Cardiac muscle cell (in vitro differentiated cells and primary cell): ENCODE results near the gene PTPMT1. TPM values are rescaled to one million over a fixed set of nuclear protein-coding genes. Genes with fewer than 3 reads are reported as not detected.
"Not testable (repeated sequence)": the region's sequence is repeated elsewhere in the genome, so short reads cannot be mapped to it uniquely, and the experiment has no call there.

ENCODE experiments used
- DNase-seq, 2 donors: peaks; one replicate each; pipeline versions ENCODE4 v3.0.0 to v3.0.0-alpha.2; 2010 to 2017; ENCODE audit warnings: low read depth in 1 of 2, low spot score in 1 of 2
- H3K27ac ChIP-seq: fragments of 200-600 bp; sonication (generic); 2 replicates; pipeline ENCODE4 v1.5.1; 2016
- H3K27me3 ChIP-seq: fragments of 200-600 bp; sonication (generic); 2 replicates; pipeline ENCODE4 v1.6.0; 2016; ENCODE audit warnings: control low read depth
- H3K36me3 ChIP-seq: fragments of 200-600 bp; sonication (generic); 2 replicates; pipeline ENCODE4 v1.5.1; 2016; ENCODE audit warnings: control low read depth
- H3K4me1 ChIP-seq: fragments of 200-600 bp; sonication (generic); 2 replicates; pipeline ENCODE4 v1.8.1; 2017; ENCODE audit warnings: low read depth, mild to moderate bottlenecking, mixed run types
- H3K4me3 ChIP-seq: fragments of 200-600 bp; sonication (generic); 2 replicates; pipeline ENCODE4 v1.5.1; 2016; ENCODE audit warnings: mild to moderate bottlenecking
- H3K9me3 ChIP-seq: fragments of 200-600 bp; sonication (generic); 2 replicates; pipeline ENCODE4 v1.5.1; 2017; ENCODE audit warnings: low read depth, mild to moderate bottlenecking, control low read depth
- CTCF ChIP-seq: IDR thresholded peaks from 2 replicates; pipeline ENCODE4 v1.5.1; 2012; ENCODE audit warnings: low read depth, mild to moderate bottlenecking, low read length
- polyA plus RNA-seq: library from polyadenylated mRNA; unstranded; fragments of >200 nt; fragmentation: Nextera tagmentation; extraction: Ambion mirVana; gene quantifications from 2 replicates; pipeline ENCODE4 v1.2.1, GENCODE V29; 2016
- total RNA-seq: library from RNA; depleted of rRNA; stranded (reverse); fragments of >200 nt; gene quantifications from 2 replicates; pipeline ENCODE4 v1.2.3, GENCODE V29; 2016

The PTPMT1 gene
- total and polyA plus RNA-seq, 2 experiments from 2014 or later: 123 to 246 TPM

GRCh38 chr11:47551086-47551485 is 14.3 kb upstream of the PTPMT1 start:
- no peaks in the 10 kb centered on the region for H3K36me3 ChIP-seq
- H3K4me3 ChIP-seq: no peak overlapping the region
- no peaks in the 10 kb centered on the region for H3K9me3 ChIP-seq
- H3K27me3 ChIP-seq: no peaks in the 10 kb centered on the region
- no peak overlapping the region for H3K27ac ChIP-seq
- peak; percentile 38 for TF ChIP-seq CTCF
- peaks cover 16% of the 10 kb centered on the region for H3K4me1 ChIP-seq
- peak; percentile 35 to 47 for DNase-seq

GRCh38 chr11:47552056-47552565 is 13.3 kb upstream of the PTPMT1 start:
- DNase-seq: peak; percentile 57 to 66
- H3K27me3 ChIP-seq: no peaks in the 10 kb centered on the region

GRCh38 chr11:47552566-47553405 is 12.6 kb upstream of the PTPMT1 start, which contains the start of gene CELF1:
CELF1 (minus strand) TSS chr11:47553132; CDS start chr11:47499523, 53,609 bp downstream.
- peak; percentile 67 for TF ChIP-seq CTCF
- peak within 1 kb of the TSS; percentile 97 for H3K27ac ChIP-seq
- H3K36me3 ChIP-seq: no peaks in the 10 kb centered on the region
- peak; percentile 94 to 97 for DNase-seq
- no peaks in the 10 kb centered on the region for H3K27me3 ChIP-seq
- peak within 1 kb of the TSS; percentile 94 for H3K4me3 ChIP-seq
- peaks cover 16% of the 10 kb centered on the region for H3K4me1 ChIP-seq
- H3K9me3 ChIP-seq: no peaks in the 10 kb centered on the region

More at GRCh38 chr11:47552056-47552565, 13.3 kb upstream of the PTPMT1 start:
- peaks cover 16% of the 10 kb centered on the region for H3K4me1 ChIP-seq
- no peak for TF ChIP-seq CTCF
- H3K36me3 ChIP-seq: no peaks in the 10 kb centered on the region
- peak overlapping the region; percentile 97 for H3K27ac ChIP-seq
- H3K9me3 ChIP-seq: no peaks in the 10 kb centered on the region
- H3K4me3 ChIP-seq: peak overlapping the region; percentile 94

GRCh38 chr11:47553406-47553743 is 12.0 kb upstream of the PTPMT1 start:
- peaks cover 16% of the 10 kb centered on the region for H3K4me1 ChIP-seq
- H3K27ac ChIP-seq: no peak overlapping the region
- DNase-seq: peak in 1 of 2 donors; percentile 58
- peak overlapping the region; percentile 94 for H3K4me3 ChIP-seq
- TF ChIP-seq CTCF: no peak
- H3K27me3 ChIP-seq: no peaks in the 10 kb centered on the region
- no peaks in the 10 kb centered on the region for H3K36me3 ChIP-seq
- no peaks in the 10 kb centered on the region for H3K9me3 ChIP-seq

GRCh38 chr11:47557004-47557403 is 8.4 kb upstream of the PTPMT1 start:
- not testable (repeated sequence) for H3K4me3 ChIP-seq, H3K4me1 ChIP-seq, H3K27ac ChIP-seq, H3K36me3 ChIP-seq, DNase-seq, H3K9me3 ChIP-seq, H3K27me3 ChIP-seq

- H3K27ac ChIP-seq: no peak overlapping the region
- no peaks in the 10 kb centered on the region for H3K9me3 ChIP-seq
- no peaks in the 10 kb centered on the region for H3K36me3 ChIP-seq
- no peaks in the 10 kb centered on the region for H3K27me3 ChIP-seq
- no peak overlapping the region for H3K4me3 ChIP-seq
- peaks cover under 1% of the 10 kb centered on the region for H3K4me1 ChIP-seq
- no peak for TF ChIP-seq CTCF
- DNase-seq: no peak
Observed at GRCh38 chr11:47558695-47559094, 6.7 kb upstream of the PTPMT1 start.
